Fibroblast of skin of left biceps (primary cell): Measurements from ENCODE around the gene MLLT3.
"Not testable (repeated sequence)": the region's sequence is repeated elsewhere in the genome, so short reads cannot be mapped to it uniquely, and the experiment has no call there.

Experiments used
- DNase-seq, 2 experiments: peaks; one replicate each; pipeline ENCODE4 v3.0.0-alpha.2; 2013; ENCODE audit warnings: low read depth in 2 of 2

MLLT3 gene

GRCh38 chr9:20622330-20623020 lies at the start of gene MLLT3:
Gene MLLT3, minus strand, starts transcription at chr9:20622499.
- peak; percentile 89 to 91 for DNase-seq

DNA sequence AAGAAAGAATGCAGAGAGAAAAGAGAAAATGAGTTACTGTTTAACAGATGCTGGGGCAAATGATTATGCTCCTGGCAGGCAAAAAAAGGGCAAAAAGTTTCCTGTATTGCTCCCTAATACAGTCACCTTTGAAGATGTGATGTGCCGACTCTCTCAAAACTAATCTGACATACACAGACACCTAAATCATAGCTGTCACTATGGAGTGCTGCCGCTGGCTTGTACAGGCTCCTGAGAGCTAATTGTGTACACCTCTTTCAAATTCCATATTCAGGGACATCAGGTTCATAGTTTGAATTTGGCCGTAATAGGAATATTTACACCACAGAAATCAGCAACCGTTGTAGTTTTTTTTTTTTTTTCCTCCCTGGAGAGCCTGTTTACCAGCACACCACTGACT lies 49.3 kb upstream of the MLLT3 start:
- no peak for DNase-seq

- DNase-seq, result no peak
Measured at GRCh38 chr9:20670395-20670794, 48.1 kb upstream of the MLLT3 start.

DNA sequence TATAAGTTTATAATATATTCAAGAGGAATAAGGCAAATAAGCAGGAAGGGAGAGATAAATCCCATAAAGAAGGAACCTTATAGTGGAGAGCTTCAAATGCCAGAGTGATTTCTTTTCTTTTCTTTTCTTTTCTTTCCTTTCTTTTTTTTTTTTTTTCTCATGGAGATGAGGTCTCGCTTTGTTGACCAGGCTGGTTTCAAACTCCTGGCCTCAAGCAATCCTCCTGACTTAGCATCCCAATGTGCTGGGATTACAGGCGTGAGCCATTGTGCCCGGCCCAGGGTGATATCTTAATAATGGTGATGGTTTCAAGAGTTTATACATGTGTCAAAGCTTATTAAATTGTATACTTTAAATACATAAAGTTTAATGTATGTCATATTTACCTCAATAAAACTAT lies 42.2 kb upstream of the MLLT3 start:
- DNase-seq, result no peak

DNA sequence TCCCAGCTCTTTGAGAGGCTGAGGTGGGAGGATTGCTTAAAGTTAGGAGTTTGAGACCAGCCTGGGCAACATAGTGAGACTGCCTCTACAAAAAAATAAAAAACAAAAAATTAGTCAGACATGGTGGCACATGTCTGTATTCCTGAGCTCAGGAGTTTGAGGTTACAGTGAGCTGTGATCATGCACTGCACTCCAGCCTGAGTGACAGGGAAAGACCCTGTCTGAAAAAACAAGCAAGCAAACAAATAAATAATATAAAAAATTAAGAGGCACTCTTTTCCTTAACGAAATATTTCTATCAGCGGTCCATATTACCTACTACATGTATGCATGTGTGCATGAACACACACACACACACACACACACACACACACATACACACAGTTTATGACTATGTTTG lies 40.8 kb upstream of the MLLT3 start:
- DNase-seq, result no peak

GRCh38 chr9:20662156-20662555 lies 39.9 kb upstream of the MLLT3 start:
- DNase-seq, result no peak

DNA sequence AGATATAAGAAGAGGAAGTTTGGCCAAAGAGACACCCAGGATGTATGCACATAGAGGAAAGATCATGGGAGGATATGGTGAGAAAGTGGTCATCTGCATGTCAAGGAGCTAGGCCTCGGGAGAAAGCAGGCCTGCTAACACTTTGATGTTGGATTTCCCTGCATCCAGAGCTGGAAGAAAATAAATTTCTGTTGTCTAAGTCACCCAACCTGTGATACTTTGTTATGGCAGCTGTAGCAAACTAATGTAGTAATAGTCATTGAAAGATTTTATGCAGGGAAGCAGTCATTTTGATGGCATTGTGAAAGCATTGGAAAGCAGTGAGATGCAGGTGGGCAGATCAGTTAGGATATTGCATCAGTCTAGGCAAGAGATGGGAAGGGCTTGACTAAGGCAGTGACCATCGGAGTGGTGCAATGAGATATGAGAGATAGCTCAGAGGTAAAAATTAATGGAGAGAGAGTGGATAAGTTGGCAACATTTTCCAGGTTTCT lies 37.2 kb upstream of the MLLT3 start:
- no peak for DNase-seq

- DNase-seq, result no peak
Measured at GRCh38 chr9:20658677-20659473, 36.6 kb upstream of the MLLT3 start.

DNA sequence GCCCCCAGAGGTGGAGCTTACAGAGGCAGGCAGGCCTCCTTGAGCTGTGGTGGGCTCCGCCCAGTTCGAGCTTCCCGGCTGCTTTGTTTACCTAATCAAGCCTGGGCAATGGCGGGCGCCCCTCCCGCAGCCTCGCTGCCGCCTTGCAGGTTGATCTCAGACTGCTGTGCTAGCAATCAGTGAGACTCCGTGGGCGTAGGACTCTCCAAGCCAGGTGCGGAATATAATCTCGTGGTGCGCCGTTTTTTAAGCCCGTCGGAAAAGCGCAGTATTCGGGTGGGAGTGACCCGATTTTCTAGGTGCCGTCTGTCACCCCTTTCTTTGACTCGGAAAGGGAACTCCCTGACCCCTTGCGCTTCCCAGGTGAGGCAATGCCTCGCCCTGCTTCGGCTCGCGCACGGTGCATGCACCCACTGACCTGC lies 36.0 kb upstream of the MLLT3 start:
- not testable (repeated sequence) for DNase-seq

DNA sequence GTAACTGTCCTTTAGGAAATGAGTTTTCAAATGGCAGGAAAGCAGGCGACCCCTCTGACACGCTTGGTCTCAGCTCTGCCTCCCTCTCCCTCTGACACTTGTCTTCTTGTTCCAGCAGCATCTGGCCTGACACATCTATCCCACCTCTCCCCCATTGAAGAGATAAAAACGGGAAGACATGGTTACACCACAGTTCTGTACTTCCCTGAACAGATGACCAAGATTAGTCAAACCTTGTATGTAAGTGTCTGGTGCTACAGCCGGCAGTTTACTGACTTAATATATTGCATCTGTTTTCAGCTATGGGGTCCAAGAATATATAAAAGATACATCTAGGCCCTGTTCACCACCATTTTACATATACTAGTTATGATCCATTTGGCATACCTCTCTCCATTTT lies 29.6 kb upstream of the MLLT3 start:
- no peak for DNase-seq

GRCh38 chr9:20650750-20651299 lies 28.5 kb upstream of the MLLT3 start:
- no peak for DNase-seq

- no peak for DNase-seq
Measured at GRCh38 chr9:20650313-20650712, 28.0 kb upstream of the MLLT3 start.

DNA sequence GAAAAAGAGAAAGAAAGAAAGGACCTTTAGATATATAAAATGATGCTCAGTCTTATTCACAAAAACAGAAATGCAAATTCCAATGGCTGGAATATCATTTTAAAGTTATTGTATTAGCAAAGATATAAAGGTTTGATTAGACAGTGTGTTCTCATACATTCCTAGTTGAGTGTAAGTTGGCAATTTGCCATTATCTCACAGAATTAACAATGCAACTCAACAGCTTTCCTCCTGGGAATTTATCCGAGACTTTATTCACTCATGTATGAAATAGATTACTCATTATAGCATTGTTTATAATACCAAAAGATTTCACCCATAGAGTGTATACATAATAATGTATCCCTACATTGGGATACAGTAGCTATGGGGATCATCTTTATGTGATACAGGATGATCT lies 27.1 kb upstream of the MLLT3 start:
- no peak for DNase-seq

DNA sequence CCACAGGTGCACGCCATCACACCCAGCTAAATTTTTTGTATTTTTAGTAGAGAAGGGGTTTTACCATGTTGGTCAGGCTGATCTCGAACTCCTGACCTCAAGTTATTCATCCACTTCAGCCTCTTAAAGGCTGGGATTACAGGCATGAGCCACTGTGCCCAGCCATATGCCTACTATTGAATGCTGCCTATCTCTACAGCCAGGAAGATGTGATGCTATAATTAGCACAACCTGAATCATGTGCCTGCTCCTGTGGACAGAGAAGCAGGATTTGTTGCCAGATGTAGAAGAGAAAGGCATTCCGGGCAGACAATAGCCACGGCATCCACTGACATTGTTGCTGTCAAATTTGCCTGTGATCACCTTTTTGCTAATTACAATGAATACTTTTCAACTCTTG lies 24.4 kb upstream of the MLLT3 start:
- DNase-seq, result no peak

GRCh38 chr9:20643660-20644059 lies 21.4 kb upstream of the MLLT3 start:
- DNase-seq, result no peak

DNA sequence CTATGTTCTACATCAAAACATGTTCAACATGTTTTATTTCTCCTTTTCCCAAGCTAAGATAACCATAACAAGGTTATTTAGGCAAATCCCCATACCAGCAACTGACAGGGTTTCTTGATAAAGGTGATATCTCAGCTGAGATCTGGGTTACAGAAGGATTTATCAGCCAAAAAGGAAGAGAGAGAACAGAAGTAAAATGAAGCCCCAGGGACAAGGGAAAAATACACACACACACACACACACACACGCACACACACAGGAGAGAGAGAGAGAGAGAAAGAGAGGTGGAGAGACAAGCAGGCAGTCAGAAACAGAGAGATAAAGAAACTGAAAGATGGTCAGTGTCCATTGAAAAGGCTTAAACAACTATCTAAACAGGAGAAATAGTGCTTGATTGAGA lies 19.7 kb upstream of the MLLT3 start:
- no peak for DNase-seq

DNA sequence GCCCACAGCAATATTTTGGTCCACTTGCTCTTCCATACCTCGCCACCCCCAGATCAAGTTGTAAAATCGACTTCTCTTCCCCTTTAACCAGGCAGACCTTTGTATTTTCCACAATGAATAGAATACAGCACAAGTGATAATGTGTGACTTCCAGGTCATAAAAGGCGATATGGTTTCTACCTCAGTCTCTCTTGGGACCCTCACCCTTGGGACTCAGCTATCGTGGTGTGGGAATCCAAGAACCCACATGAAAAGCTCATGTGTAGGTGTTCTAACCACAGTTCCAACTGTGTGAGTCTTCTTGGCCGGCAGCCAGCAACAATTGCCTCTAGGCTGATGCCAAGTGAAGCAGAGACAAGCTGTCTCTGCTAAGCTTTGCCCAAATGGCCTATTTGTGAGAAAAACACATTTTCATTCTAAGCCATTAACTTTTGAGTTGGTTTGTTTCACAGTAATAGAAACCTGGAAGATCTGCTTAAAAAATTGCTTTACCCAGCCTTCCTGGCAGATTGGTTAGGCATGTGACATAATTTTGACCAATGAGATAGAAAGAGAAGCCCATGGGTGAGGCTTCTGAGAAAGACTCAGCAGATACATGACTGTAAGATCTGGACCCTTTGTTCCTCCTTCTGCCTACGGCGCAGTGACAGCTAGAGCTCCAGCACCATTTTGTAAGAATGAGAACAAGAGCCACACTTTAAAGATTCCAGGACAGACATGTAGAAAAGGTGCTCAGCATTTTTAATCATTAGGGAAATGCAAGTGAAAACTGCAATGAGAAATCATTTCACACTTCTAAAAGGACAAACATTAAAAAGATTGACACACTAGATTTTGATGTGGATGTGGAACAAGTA lies 18.3 kb upstream of the MLLT3 start:
- no peak for DNase-seq

DNA sequence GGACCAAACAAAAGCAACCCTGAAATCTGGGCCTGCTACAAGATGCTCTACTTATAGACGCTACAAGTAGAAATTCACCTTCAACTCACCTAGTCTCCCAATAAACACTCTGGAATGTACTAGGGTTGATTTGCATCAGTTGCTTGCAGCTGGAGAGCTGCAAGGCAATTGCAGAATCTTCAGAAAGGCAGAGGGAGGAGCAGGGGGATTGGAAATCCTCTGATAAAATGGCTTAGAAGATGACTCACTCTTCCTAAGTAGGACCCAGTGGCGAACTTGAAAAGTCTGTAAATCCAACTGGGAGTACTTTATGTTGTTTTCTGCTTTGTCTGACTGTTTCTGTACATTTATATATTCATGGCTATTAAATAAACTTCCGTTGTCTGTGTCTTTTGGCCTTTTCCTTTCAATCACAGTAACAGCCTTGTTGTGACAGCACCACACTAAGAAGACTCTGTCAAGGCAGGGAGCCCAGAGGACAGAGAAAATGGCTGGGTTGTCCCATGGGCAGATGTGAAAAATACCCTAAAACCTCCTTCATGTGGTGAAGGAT lies 14.7 kb upstream of the MLLT3 start:
- DNase-seq, result no peak

DNA sequence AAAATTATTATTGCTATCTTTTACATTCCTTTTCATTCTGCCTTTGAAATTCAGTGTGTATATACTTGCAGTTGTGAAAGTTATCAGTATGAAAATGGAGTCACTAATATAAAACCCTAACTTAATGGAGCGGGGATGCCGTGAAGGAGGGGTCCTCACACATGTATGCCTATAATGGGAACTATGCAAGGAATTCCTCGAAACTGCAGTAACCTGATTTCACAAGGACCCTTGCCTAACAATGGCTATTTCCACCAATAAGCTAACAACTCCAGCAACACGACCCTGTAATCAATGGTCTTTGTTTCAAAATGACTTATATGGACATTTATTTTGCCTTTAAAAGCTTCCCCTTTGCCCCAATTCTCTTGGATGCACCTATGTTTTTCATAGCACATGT lies 12.6 kb upstream of the MLLT3 start:
- DNase-seq, result no peak

DNA sequence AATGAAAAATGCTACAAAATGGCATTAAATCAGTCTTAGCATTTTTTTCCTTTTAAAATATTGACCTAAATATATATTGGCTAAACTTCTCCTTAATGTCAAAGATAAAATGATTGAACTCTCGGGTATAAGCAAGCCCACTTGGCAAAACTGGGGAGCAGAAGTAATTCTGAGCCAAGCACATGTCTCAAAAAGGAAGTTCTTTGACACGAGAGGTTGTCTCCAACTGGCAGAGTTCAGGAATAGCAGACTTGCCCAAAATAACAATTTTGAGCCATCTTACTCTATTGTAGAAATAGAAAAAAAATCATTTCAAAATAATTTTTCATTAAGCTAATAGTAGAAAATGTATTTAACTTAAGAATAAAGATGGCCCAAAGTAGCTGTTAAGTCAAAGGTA lies 10.4 kb upstream of the MLLT3 start:
- DNase-seq, result no peak

- DNase-seq, result no peak
Measured at GRCh38 chr9:20630241-20630943, 8.1 kb upstream of the MLLT3 start.
